Stimulated activated CD8-positive, alpha-beta memory T cell treated with anti-CD3 and anti-CD28 coated beads, Interleukin-7, amount 100 ng/mL, for 48 hours (primary cell): ENCODE data around the gene WDR74.
A peak's percentile ranks its signal among the peaks of the same experiment; 100 is the strongest.
"Not testable (repeated sequence)": the region's sequence is repeated elsewhere in the genome, so short reads cannot be mapped to it uniquely, and the experiment has no call there.

Experiments used
- DNase-seq, 2 donors: peaks; one replicate each; pipeline ENCODE4 v3.0.0-alpha.2; 2020; ENCODE audit warnings: low read depth in 1 of 2; ENCODE audit errors: extremely low read depth in 1 of 2

WDR74 gene

DNA sequence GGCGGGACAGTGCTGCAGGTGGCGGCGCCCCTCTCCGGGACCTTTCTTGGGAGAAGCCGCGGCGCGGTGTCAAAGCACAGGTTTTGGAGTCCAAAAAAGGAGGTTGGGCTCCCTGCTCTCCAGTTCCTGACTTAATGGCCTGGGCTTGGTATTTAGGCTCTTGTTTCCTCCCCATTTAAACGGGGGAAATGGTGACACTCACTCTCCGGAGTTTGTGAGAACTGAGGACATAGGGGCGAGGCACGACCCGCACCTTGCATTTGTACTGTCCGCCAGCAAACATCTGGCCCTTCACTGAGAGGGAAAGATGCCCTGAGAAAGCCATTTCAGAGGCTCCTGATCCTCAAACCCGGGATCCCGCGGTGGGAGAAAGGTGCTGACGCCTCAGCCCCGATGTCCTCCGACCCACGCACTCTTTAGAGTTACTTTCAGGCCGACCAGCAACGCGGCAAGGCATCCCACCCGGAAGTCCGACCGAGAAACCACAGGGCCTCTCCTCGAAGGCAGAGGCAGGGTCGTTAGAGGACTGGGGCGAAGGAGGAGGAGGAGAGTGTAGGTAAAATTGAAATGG lies 2.9 kb upstream of the WDR74 start:
- peak in 1 of 2 donors; percentile 46 for DNase-seq

DNA sequence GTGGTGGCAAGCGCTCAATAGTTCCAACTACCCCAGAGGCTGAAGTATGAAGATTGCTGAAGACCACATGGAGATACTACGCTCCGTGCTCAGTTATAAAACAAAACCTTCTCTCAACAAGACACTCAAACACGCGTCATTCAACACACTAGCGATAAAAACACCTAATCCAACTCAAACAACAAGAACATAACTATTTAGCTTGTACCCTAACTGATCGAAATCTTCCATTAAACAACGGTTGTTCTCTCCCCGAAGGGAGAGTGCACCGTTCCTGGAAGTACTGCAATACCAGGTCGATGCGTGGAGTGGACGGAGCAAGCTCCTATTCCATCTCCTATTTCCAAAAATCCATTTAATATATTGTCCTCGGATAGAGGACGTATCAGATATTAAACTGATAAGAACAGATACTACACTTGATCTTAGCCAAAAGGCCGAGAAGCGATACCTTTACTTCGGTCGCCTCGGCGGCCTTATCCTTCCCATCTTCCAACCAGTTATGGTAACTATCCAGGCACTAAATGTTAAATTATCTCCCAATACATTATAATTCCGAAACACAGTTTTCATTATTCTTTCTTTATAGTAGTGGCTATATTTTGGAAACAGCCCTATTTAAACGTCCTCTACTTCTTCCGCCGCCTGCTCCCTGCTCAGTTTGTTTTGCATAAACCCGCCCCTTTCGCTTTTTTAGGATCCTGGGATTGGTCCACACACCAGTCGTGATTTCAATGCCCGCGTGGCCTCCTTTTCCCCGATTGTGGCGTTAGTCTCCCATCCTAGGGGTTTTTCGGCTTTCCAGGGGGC lies 2.2 kb upstream of the WDR74 start:
- DNase-seq, result peak; percentile 54 to 79

DNA sequence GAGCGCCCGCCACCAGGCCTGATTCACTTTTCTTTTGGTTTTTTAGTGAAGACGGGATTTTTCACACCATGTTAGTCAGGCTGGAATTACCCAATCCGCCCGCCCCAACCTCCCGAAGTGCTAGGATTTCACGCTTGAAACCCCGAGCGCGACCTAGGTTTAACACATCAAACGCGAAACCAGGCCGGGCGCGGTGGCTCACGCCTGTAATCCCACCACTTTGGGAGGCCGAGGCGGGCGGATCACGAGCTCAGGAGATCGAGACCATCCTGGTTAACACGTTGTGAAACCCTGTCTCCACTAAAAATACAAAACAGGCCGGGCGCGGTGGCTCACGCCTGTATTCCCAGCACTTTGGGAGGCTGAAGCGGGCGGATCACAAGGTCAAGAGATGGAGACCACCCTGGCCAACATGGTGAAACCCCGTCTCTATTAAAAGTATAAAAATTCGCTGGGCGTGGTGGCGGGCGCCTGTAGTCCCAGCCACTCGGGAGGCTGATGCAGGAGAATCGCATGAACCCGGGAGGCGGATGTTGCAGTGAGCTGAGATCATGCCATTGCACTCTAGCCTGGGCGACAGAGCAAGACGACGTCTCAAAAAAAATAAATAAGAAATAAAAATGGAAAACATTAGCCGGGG lies 1.5 kb upstream of the WDR74 start:
- DNase-seq, result peak; percentile 69 to 78

DNA sequence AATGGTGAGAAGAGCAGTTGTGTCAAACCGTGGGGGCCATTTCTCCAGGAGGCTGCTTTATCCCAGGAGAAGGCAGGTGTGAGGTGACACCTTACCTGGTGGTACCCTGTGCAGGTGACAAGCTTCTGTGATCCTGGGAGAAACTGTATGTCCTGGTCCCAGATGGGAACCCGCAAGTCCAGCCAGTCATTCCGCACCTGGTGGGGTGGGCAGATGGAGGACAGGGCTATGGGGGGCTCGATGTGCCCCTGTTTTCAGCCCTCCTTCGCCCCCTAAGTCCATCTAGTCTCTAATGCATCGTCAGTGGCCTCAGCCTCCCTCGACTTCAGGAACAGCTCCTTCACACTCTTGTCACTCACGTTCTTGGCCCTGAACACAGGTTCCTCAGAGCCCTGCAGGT lies 4.1 kb downstream of the WDR74 start:
- DNase-seq, result no peak

DNA sequence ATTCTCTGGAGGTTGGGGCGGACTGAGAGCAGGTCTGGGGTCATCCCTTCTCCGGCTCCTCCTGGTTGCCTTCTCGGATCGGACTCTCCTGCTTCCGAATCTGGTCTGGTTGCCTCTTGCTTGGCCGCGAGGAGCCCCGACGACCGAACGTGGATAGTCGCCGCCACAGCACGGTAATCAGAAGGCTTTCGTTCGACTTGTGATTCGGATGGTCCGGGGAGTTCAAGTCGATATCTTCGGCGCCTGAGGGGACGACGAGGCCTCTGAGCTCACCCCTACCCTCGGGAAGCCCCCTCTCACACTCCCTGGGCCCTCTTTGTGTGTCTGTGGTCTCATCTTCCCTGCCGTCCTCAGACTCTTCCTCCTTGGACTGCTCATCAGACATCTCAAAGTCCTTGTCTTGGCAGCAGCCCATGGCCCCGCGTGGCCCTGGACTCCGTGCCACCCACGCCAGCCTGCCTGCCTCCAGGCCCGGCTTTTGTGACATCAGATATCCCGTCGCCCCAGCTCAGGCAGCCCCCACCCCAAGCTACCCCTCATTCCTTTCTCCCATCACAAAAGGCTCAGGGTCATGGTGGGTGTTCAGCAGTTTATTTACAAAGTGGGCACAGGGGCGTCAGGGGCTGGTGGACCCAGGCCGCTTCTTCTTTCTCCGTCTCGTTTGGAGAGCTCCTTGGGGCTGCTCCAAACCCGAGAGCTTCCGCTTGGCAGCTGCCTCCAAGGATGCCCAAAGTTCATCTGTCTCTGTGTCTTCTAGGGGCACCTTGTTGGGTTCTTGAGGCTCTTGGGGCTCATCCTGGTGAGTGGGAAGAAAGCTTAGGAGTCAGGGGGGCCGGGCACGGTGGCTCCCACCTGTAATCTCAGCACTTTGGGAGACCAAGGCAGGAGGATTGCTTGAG lies 6.8 kb downstream of the WDR74 start, which contains the start of gene TEX54:
TSS of gene TEX54 (minus strand) at position 506 of the 899 bp plus-strand sequence.
- DNase-seq, result no peak

DNA sequence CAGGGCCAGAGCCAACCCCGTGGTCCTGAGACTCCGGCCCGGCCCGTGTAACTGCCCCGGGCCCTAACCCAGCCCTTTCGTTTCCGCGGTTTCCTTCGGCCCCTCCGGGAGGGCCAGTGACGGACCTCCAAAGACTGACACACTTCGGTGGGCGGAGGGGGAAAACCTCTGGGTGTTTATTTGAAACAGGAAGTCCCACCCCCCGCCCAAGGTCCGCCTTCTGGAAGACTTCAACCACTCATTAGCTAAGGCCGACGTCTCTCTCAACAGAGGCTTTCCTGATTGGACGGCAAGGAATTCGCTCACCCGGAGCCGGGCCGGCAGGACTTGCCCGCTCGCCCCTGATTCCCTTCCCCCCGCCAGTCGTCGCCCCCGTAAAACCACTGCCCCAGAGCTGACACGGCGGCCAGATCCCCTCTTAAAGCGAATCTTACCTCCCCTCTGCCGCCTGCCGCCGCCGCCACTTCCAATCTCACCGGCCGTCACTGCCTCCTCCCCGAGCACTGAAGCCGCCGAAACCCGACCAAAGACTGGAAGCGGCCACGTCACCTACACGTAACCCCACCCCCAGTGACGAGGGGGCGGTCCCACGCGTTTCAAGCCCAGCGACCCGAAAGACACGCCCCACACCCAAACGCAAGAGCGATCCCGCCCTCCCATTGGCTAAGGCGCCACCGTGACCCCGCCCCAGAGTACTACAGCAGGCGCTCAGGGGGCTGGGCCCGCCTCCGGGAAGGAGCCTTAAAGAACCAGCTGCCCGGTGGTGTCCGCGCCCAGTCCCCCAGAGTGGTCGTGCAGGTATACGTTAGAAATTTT lies 7.7 kb downstream of the WDR74 start, which contains the start of gene STX5:
TSS of gene STX5 (minus strand) at position 532 of the 816 bp plus-strand sequence. CDS start 808 bp downstream, outside the sequence.
- peak; percentile 98 to 99 for DNase-seq

DNA sequence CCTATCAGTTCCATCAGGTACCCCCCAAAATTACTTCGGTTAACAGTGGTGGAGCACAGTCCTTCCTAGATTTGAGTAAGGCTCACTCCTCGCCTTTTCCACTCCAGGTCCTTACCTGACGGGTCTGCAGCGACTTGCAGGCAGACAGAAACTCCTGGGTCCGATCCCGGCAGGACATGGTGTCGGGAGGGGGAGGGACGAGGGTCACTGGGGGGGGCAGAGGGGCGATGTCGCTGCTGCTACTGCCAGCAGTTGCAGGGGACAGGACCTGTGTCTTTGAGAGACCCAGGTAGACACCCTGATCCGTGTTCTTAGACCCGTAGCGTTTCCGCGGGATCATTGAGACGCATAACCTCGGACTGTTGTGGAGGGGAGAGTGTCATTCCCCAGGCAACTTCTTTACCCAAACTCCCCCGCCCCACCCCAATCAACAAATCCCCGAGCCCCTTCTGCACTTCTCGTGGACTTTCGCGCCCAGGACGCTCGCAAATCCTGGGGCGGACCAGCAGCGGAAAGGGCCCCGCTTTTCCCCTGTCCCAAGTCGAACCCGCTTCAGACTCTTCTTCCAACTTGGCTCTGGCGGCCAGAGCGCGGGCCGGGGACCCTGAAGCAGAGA lies 8.4 kb downstream of the WDR74 start:
- no peak for DNase-seq

DNA sequence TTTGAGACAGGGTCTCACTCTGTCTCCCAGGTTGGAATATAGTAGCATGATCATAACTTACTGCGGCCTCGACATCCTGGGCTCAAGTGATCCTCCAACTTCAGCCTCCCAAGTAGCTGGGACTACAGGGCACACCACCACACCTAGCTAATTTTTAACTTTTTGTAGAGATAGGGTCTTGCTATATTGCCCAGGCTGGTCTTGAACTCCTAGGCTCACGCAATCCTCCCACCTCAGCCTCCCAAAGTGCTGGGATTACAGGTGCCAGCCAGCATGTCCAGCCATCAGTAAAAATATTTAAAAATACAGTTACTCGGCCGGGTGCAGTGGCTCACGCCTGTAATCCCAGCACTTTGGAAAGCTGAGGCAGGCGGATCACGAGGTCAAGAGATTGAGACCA lies 11.3 kb downstream of the WDR74 start:
- DNase-seq, result not testable (repeated sequence)

DNA sequence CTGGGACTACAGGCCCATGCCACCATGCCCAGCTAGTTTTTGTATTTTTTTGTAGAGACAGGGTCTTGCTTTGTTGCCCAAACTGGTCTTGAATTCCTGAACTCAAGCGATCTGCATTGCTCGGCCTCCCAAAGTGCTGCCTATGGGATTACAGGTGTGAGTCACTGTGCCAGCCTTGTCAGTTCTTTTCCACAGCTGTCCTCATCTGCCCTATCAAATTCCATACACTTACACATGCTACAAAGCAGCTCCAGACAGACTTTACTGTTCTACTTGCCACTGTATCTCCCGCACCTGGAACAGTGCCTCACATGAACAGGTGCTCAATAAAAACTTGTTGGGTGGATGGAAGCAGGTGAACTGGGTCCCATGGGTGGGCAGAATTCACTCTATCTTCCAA lies 15.7 kb downstream of the WDR74 start:
- no peak for DNase-seq

DNA sequence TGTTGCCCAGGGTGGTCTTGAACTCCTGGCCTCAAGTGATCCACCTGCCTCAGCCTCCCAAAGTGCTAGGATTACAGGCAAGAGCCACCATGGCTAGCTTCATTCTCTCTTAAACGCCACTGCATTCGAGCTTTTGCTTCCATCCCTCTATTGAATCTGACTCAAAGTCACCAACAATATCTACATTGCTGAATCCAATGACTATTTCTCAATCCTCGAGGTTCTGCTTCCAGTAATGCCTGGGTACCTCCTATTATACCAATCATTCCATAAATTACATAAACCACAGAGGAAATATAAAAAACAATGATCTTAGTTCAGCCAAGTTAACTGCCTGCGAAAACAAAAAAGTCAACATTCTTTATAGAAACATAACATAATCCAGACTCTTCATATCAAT lies 22.3 kb downstream of the WDR74 start:
- no peak for DNase-seq

DNA sequence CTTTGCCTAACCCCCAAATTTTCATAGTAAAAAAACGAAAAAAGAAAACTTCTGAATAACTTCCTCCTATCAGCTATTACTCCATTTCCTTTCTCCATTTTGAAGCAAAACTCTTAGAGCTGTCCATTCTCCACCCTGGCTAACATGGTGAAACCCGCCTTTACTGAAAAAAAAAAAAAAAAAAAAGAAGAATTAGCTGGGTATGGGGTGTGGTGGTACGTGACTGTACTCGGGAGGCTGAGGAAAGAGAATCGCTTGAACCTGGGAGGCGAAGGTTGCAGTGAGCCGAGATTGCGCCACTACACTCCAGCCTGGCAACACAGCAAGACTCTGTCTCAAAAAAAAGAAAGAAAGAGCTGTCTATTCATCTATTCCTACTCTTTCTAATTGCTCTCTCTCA lies 22.8 kb downstream of the WDR74 start:
- no peak for DNase-seq

DNA sequence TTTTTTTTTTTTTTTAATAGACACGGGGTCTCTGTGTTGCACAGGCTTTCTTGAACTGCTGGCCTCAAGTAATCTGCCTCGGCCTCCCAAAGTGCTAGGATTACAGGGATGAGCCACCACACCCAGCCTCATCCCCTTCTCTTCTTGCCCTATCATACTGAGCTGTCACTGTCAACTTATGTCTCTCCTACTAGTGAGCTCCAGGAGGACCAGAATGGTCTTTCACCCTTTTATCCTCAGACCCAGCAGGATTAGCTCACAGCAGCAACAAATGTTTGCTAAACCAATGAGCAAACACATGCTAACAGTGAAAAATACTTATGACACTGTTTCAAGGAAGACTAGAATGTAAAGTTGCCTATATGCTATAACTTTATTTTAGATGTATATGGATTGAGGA lies 27.7 kb downstream of the WDR74 start:
- DNase-seq, result no peak

DNA sequence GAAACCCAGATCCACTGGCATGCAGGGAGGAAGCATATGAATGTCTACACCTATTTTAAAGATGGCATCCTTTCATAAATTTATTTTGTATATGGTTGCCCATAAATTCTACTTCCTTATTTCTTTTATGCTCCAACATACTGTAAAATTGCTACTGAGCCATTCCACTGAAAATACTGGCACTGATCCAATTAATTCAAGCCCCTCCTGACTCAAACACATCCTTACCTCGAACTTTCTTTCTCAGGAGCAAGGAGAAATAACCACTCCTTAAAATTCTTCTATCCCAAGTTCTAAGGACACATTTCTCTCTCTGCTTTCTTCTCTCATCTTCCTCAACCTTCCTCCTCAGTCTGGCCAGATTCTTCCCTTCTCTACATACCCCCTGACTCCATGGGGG lies 28.6 kb downstream of the WDR74 start:
- DNase-seq, result no peak

DNA sequence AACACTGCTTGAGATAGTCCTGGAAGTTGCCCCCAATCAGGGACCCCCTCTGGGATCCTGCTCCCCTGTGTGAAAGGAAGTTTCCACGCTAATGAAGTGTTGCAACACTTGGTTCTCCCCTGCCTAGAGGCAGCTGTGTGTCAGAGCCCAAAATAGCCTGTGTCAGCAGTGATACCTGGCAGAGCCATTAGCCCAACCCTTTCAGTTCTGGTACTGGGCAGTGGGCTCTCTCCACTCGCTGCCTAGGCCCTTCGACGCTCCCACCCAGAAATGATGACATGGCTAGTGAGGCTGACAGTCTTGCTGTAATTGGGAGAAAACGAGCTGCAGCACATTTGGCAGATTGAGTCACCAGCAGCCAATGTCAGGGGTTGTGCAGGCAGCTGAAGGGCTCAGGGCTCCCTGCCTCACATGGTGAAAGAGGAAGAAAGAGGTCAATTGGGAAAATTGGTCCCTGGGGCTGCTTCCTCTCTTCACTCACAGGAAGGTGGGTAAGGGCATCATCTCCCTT lies 32.7 kb downstream of the WDR74 start:
- no peak for DNase-seq

DNA sequence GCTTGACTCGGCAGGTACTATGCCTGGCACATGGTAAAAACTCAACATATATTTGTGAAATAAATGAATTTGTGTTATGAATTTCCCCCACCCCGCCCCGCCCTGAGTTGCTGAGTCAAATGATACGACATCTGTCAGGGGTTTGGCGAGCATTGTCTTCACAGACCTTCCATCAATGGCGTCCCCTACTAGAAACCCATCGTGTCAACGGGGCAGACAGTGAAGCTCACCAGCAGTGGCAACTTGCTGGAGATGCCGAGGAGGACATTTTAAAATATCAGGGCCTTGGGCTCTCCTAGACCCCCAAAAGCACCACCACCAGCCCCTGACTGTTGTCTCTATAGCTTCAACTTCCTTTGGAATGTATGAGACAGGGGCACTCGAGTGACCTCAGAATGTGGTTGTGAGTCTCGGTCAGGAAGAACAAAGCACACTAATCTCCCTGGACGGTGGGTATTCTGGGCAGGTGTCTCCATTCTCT lies 33.4 kb downstream of the WDR74 start:
- no peak for DNase-seq

DNA sequence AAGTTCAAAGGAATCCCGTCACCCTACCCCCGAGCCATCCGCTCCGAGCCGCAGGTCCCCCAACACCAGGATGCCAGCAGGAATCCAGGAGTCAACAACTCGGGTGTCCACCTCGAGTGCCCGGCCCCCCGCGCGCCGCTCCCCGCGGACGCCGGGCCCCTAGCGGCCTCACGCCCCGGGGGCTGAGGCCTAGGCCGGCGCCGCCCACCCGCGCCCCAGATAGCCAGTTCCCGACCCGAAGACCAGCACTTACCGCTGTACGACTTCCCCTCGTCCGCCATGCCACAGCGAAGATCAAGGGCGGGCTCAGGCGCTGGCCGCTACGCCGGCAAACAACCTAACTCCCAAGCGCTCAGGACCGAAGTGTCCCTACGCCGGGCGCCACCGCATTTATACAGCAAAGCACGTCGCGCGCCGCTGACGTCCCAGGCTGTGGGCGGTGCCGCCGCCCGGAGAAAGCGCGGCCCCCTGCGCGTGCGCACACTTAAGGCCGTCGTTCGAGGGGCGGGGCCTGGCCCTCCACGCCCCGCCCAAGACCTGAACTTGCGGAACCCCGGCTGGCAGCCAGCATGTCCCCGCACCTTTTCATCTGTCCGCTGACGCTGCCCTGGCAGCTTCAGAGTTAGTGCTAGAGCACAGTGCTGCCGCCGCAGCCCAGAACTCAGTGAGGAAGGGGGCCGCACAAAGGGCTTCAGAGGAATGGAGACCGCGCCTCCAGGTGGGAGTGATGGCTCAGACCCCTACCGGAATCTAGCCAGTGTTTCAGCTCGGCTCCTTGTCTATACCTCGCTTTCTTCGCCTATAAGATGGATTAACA lies 34.1 kb downstream of the WDR74 start, which contains the start of gene NXF1:
TSS of gene NXF1 (minus strand) at position 365 of the 817 bp plus-strand sequence. CDS start at position 281, 84 bp downstream.
- peak; percentile 80 to 91 for DNase-seq

DNA sequence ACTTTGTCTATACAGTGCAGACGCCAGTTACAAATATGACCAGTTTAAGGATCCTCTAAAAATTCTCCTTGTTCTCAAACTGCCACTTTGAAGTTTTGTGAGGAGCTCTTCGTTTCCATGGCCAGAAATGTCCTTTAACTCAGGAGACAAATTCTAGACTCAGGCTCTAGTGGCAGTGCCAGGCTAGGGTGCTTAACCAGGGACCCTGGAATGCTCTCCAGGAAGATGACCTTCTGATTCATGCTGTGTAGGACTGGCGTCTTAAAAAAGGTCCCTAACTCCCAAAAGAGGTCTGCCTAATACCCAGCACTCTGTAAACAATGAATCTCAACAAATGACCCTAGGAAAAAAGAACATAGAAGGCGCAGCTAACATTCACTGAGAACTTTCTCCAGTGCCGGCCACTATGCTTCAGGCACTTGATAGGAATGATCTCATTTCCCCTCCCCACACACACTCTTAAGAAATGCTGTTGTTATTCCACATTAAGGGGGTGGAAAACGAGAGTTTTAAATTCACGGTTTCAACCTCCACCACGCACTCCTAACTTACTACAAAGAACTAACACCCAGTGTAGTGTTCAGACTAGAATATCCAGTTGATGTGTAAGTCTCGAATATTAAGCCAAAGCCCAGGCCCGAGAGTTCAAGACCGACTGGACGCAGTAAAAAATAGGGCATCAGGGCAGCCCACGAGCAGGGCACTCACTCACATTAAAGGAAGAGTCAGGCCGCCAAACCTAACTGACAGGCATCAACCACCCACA lies 34.9 kb downstream of the WDR74 start:
- DNase-seq, result no peak

DNA sequence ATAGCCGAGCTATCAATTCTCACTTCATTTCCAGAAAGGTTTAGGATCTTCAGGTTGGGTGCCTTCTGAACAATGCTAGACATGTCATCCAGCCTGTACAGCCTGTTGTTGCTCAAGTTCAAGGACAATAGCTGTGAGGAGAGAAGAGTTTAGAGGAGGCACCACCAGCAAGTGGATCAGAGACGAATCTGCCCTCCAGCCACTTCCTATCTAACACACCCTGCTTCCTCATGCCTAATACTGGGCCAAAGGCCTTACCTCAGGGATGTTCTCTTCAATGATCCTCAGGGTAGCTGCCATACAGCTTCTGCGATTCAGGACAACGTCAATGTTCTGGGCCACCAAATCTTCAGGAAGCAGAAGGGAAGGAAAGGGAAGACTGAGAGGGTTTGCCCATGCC lies 38.3 kb downstream of the WDR74 start:
- no peak for DNase-seq
